GM21526 (cell line): ENCODE data around the gene CTNNA1.

ENCODE experiments used
- ATAC-seq: cut with Tn5 transposase; IDR thresholded peaks from one replicate; pipeline ENCODE4 v1.9.1; 2021; ENCODE audit warnings: moderate library complexity; ENCODE audit not compliant: unreplicated experiment, low FRiP score

CTNNA1 gene

GRCh38 chr5:138943599-138944173 is 190.5 kb downstream of the CTNNA1 start:
- ATAC-seq: no peak

GRCh38 chr5:138944527-138945322 is 191.5 kb downstream of the CTNNA1 start:
- no peak for ATAC-seq

- ATAC-seq: no peak
Measured at GRCh38 chr5:138945421-138946240, 192.4 kb downstream of the CTNNA1 start.

- ATAC-seq: no peak
Measured at GRCh38 chr5:138946241-138946623, 193.0 kb downstream of the CTNNA1 start.

DNA sequence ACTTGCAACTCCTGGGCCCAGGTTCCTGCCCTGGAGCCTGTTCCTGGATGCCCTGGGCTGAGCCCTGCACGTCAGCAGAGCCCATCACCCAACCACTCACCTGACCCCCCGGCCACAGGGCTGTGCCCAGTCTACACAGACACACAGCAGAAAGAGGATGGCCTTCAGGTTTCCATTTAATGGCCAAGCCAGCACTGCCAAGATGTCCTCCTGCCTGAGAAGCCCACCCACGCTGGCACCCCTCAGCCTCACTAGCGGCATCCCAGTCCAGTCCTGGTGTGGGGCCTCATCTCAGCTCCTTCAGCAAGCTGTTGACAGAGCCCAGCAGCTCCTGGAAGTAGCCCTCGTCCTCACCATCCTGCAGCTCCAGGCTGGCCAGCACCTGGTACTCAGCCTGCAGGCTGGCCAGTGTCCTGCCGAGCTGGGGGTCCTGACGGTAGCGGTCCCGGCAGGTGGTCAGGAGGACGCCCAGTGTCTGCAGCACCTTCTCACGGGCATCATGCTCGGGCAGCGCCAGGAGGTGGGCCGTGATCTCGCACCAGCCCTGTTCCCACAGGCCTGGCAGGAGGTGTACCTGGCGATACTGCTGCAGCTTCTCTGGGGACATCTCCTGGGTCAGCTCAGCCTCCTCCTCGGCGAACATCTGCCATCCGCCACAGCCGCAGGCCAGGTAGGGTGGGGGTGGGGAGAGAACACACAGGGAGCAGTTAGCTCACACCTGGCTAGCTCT is 193.8 kb downstream of the CTNNA1 start:
- no peak for ATAC-seq

GRCh38 chr5:138947780-138948179 is 194.6 kb downstream of the CTNNA1 start:
- no peak for ATAC-seq

- ATAC-seq: no peak
Measured at GRCh38 chr5:138948471-138949222, 195.4 kb downstream of the CTNNA1 start.

DNA sequence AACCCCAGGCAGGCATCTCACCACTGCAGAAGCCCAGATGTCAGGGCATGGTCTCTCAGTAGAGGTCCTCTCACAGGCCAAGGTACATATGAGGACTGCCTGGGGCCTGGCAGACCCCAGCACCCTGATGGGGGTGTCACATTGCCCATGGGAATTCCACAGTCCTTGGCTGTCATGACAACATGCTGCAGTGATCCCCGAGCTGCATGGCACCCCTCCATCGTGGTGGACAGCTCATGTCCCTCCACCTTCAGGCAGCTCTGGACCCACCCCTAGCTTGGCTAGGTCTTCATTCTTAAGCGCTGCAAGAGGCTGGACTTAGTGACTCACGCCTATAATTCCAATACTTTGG is 196.0 kb downstream of the CTNNA1 start:
- no peak for ATAC-seq

DNA sequence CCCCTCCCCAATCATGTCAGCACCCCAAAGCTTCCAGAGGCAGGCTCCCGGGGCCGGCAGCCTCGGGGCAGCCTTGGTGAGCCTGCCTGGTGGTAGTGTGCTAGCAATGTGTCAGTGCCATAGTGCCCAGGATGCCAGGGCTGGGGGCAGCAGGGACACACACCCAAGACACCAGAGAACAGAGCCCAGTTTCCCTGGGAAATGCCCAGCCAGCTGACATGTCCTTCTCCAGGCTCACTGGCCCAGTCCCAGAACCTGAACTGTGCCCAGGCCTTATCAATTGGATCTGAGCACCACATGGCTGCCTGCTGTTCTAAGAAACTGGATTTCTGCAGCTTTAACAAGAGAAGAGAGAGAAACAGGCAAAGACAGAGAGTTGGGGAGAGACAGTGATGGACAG is 196.8 kb downstream of the CTNNA1 start:
- no peak for ATAC-seq

DNA sequence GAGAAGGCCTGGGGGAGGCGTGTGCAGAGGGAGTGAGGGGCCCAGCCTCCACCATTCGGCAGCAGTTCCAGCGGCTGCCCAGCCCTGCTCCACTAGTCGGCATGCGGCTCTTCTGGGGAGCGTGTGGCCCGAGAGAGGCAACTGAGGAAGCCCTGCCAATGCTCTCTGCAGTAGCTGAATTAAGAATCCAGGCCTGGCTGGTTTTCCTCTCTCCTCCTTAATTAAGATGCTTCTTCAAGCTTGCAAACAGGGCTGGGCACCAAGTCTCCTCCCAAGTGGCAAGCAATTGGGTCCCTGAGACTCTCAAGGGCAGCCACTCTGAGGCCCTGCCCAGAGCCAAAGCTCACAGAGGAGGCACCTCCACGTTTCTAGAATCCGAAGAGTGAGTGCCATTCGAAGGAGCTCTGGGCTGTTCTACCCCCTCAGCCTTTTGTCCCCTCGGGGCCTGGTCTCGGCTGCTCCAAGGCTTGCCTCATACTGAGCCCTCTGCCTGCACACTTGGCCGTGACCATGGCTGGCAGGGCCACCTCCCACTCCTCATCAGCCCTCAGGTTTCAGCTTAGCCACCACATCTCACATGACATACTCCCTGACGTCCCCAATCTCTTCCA is 197.3 kb downstream of the CTNNA1 start:
- ATAC-seq: no peak

GRCh38 chr5:138951091-138951985 is 198.1 kb downstream of the CTNNA1 start:
- no peak for ATAC-seq

- no peak for ATAC-seq
Measured at GRCh38 chr5:138951986-138952735, 198.9 kb downstream of the CTNNA1 start.

- ATAC-seq: no peak
Measured at GRCh38 chr5:138952962-138953361, 199.7 kb downstream of the CTNNA1 start.

DNA sequence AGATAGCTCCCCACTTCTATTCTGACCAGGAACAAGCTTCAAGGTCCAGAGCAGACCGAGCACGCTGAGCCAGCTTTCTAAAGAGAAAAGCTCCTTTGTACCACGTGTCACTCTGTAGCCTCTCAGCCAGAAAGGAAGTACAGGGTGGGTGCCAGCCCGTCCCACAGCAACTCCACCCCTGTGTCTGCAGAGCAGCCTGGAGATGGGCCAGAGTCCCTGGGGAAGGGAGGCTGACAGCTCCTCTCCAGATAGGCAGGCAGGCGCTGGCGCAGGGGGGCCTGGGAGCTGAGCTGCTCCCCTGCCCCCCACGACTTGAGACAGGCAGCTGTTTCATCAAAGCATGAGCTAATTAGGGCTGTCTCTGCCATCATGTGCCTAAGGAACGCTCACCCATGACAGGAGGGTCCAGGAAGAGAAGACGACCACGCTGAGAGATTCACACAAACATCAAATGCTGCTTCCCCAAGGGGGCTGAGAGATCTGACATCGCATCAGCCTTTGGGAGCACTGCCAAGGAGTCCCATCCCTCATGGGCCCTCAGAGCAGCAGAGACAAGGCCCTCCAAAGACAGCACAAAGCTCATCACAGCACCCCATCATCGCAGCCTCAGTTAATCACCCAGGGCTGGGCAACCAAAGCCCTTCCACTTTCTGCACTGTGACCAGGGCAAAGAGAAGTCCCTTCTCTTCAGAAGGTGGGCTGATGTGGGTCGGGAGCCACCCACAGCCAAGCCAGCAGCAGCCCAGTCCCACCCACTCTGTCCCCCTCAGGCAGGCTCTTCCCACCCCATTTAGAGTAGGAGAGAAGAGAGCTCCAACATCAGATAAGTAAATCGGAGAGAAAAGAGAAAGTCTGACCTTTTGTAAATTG is 200.4 kb downstream of the CTNNA1 start:
- no peak for ATAC-seq

DNA sequence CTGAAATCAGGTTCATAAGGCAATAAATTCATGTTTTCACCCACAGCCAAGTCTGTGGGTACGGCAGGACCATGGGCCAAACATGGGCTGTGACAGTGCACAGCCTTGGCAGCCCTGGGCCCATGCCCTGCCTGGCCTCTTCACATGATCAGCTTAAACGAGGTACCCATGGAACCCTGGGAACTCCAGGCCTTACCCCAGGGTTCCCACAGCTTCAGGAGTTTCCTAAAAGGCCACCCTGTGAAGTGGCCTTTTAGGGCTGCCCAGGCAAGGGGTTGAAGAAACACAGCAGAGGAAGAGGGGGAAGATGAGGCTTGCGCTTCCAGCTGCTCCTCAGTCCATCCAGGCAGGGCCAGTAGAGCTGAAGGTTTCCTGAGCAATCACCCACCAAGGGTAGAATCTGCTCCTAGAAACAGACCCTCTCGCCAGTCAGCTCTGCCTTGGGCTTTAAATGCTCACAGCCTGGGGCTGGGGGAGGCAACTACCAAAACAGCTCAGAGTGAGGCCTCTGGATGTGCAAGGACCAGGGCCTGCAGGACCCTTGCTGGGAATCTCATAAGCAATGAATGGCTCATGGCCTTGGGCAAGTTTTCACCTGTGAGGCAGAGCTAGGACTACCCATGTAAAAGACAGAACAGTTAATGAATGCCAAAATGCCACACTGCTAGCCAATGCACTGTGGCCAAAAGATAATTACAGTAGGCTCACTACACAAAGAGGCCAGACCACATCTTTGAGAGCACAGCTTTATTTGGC is 201.2 kb downstream of the CTNNA1 start:
- ATAC-seq: no peak

GRCh38 chr5:138955013-138955660 is 201.9 kb downstream of the CTNNA1 start:
- ATAC-seq: no peak
